GM10266 (cell line): ENCODE measurements around the gene IQCH.

ENCODE experiments used
- DNase-seq: peaks from one replicate; pipeline ENCODE4 v3.0.0; 2012; ENCODE audit errors: extremely low spot score
- TF ChIP-seq, protein P1 (sequence below): IDR thresholded peaks from 2 replicates; pipeline ENCODE4 v1.5.1; 2012; ENCODE audit warnings: mild to moderate bottlenecking, low read depth; ENCODE audit not compliant: control insufficient read depth, insufficient read depth; ENCODE audit errors: missing control alignments

The IQCH gene

DNA sequence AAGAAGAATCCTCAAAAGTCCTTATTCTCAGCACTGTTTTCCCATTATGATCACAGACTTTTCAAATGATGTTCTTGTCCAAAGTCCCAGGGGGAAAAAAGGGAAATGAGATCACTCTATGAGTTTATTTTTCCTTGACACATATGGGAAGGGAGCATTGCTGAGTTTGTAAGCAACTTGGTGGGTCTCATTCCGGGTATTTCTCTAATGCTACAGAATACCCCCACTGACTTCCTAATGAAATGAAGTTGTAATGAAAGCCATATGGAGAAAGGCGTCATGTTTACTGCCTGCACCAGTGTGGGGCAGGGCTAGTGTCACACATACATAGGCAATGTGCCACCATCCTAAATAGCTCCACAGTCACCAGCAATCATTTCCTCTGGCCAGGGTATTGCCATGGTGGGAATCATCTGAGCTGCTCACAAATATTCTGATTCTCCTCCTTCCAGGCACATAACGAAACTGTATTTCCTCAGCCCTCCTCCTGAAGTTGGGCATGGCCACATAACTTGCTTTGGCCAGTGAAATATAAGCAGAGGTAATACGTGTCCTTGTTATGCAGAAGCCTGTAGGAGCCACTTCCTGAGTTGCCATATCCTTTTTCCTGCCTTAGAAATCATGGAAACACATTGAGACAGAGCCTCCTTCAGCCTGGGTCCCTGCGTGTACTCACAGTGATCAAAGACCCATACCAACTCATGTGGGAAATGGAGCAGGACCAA is 225.4 kb downstream of the IQCH start:
- TF ChIP-seq, protein P1, sequence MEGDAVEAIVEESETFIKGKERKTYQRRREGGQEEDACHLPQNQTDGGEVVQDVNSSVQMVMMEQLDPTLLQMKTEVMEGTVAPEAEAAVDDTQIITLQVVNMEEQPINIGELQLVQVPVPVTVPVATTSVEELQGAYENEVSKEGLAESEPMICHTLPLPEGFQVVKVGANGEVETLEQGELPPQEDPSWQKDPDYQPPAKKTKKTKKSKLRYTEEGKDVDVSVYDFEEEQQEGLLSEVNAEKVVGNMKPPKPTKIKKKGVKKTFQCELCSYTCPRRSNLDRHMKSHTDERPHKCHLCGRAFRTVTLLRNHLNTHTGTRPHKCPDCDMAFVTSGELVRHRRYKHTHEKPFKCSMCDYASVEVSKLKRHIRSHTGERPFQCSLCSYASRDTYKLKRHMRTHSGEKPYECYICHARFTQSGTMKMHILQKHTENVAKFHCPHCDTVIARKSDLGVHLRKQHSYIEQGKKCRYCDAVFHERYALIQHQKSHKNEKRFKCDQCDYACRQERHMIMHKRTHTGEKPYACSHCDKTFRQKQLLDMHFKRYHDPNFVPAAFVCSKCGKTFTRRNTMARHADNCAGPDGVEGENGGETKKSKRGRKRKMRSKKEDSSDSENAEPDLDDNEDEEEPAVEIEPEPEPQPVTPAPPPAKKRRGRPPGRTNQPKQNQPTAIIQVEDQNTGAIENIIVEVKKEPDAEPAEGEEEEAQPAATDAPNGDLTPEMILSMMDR = no peak
- no peak for DNase-seq

DNA sequence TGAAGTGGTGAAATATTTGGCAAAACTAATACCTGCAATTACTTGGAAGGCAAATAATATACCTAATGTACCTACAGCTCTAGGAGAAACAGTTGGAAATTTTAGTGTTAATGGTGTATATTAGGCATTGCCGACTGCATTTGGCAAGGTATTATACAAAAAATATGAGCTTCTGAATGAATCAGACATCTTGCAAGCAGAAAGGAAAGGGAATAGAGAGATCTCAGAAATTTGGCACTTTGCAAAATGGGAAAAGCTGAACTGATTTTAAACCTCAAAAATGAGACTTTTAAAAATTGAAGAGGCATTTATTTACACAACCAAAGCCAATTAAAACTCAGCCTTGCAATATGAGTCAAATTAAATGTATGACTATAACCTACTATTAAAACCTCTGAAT is 226.2 kb downstream of the IQCH start:
- no peak for DNase-seq
- TF ChIP-seq, protein P1 = no peak

DNA sequence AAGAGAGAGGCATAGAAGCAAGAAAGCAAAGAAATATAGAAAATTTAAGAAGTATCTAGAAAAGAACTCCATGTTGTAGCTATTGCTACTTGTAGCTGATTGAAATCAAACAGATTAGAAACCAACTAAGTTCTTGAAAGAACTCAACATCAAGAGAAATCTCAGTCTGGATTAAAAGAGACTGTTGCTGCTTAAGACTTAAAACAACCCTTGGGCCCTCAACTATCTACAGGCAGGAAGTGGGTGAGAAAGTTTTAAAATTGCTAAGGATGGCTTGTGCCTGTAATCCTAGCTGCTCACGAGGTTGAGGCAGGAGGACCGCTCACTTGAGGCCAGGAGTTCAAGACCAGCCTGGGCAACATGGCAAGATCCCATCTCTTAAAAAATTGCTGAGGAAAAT is 227.1 kb downstream of the IQCH start:
- TF ChIP-seq, protein P1 = no peak
- DNase-seq = no peak

- TF ChIP-seq, protein P1 = no peak
- DNase-seq = no peak
Measured at GRCh38 chr15:67495585-67495984, 241.0 kb downstream of the IQCH start.

DNA sequence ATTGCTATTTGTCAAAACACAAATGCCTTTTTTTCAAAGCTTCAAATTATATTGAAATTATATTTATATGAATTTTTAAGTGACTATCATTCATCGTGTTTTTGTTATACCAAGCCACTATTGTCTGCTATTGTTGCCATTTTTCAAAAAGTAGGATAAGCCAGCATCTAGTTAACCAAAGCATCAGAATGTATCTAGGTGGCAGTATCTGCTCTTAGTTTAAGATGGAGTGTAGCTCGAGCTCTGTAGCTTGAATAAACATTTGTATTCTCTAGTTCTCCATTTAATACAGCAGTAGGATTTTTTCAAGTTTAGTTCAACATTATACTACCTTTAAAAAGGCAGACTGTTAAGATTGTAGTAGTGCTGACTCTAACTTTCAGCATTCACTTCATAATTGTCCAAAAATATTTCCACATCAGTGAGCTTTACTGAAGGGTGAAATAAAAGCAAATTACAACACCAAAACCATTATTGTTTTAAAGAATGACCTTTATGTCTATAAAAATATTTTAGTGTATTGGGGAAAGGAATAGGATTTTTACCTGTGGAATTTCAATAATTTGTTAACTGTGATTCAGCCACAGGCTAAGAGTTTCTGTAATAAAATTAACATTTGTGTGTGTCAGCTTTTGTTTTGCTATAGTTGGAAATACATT is 246.7 kb downstream of the IQCH start:
- TF ChIP-seq, protein P1 = peak; percentile 51
- peak; percentile 31 for DNase-seq

DNA sequence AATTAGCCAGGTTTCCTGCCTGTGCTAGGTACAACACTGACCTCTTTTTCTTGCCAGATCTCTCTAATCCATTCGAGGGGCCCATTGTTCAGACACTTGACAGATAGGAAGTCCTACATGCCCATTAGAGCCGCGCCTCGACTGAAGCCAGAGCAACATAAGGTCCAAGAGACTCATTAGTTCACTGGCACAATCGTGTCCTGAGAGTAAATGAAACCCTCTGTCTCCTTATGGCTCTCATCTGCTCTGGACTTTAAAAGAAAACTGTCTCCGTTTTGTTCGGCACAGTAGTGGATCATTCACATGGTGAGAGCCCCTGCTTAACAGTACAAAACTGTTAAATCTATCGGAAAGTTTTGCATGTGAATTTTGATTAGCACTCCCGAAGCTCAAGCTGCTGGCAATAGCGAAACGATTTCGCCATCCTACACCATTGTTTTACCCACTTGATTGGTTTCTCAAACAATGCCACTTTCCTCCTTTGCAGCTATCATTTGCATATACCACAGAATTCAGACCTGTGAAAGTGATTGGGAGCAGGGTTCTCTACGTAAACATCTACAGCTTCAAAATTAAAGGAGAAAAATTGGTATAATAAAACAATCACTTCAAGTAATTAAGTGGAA is 247.4 kb downstream of the IQCH start:
- TF ChIP-seq, protein P1 = no peak
- DNase-seq = no peak

- TF ChIP-seq, protein P1 = no peak
- DNase-seq = no peak
Measured at GRCh38 chr15:67504056-67504455, 249.5 kb downstream of the IQCH start.
